A673 (cell line): ENCODE data around the gene GNG7. TPM values are rescaled to one million over a fixed set of nuclear protein-coding genes. Genes with fewer than 3 reads are reported as not detected.

ENCODE experiments used
- BruUV-seq: library from RNA; stranded (reverse); fragments of 400-500 nt; replicated peaks from 2 replicates; lab custom pipeline; 2021; lab: Mats Ljungman, UMichigan
- CTCF ChIA-PET: fragments of 300-600 bp; sonication (Branson Sonifier 250); formaldehyde crosslinking; loops from one replicate; lab custom pipeline; 2022; ENCODE audit warnings: antibody characterized with exemption; lab: Charles Lee
- POLR2A ChIA-PET: fragments of 300-600 bp; sonication (Branson Sonifier 250); formaldehyde crosslinking; loops from one replicate; lab custom pipeline; 2022; ENCODE audit warnings: antibody characterized with exemption; ENCODE audit not compliant: low non-redundant PET; lab: Charles Lee
- DNase-seq: peaks from one replicate; pipeline ENCODE4 v3.0.0-alpha.2; 2015; ENCODE audit warnings: low spot score
- H3K27ac ChIP-seq: fragments of 200-600 bp; sonication (generic); 2 replicates; pipeline ENCODE4 v1.5.1; 2016; ENCODE audit warnings: mixed run types, low read depth, mild to moderate bottlenecking, mixed read lengths, antibody characterized with exemption, low read length; ENCODE audit not compliant: poor library complexity, severe bottlenecking
- H3K27me3 ChIP-seq: fragments of 200-600 bp; sonication (generic); replicated peaks from 2 replicates; pipeline ENCODE4 v1.6.1; 2017; ENCODE audit warnings: mixed run types, low read depth, mild to moderate bottlenecking, mixed read lengths, antibody characterized with exemption, low read length; ENCODE audit not compliant: insufficient read depth, poor library complexity
- H3K36me3 ChIP-seq: fragments of 200-600 bp; sonication (generic); 2 replicates; pipeline ENCODE4 v1.6.1; 2016; ENCODE audit warnings: mixed run types, mild to moderate bottlenecking, mixed read lengths, antibody characterized with exemption, low read length; ENCODE audit not compliant: insufficient read depth, poor library complexity, severe bottlenecking
- H3K4me1 ChIP-seq: fragments of 200-600 bp; sonication (generic); 2 replicates; pipeline ENCODE4 v1.6.1; 2017; ENCODE audit warnings: mixed run types, mild to moderate bottlenecking, mixed read lengths, antibody characterized with exemption, low read length; ENCODE audit not compliant: insufficient read depth, poor library complexity, severe bottlenecking
- H3K4me3 ChIP-seq: fragments of 200-600 bp; sonication (generic); 2 replicates; pipeline ENCODE4 v1.5.1; 2016; ENCODE audit warnings: low read depth, mixed run types, mild to moderate bottlenecking, mixed read lengths, low read length; ENCODE audit not compliant: poor library complexity, severe bottlenecking
- H3K9me3 ChIP-seq: fragments of 200-600 bp; sonication (generic); 2 replicates; pipeline ENCODE4 v1.6.1; 2016; ENCODE audit warnings: mixed run types, low read depth, mild to moderate bottlenecking, mixed read lengths, antibody characterized with exemption, low read length; ENCODE audit not compliant: poor library complexity, severe bottlenecking
- EZH2 ChIP-seq: fragments of 200-600 bp; sonication (generic); IDR thresholded peaks from 2 replicates; pipeline ENCODE4 v1.6.1; 2017; ENCODE audit warnings: borderline replicate concordance, low read depth, mild to moderate bottlenecking, mixed read lengths, antibody characterized with exemption, low read length; ENCODE audit not compliant: poor library complexity, severe bottlenecking
- intact Hi-C: fragments of 100-400 bp; cut with micrococcal nuclease; formaldehyde crosslinking; loops from one replicate; pipeline ENCODE4 v1.10.0; 2022; ENCODE audit not compliant: unreplicated experiment
- total RNA-seq: library from RNA; stranded (reverse); gene quantifications from 2 replicates; pipeline ENCODE4 v1.2.3, GENCODE V29; 2021
- TF ChIP-seq, protein P1 (sequence below): fragments of 300-800, 200-600 bp; sonication (generic); conservative IDR thresholded peaks from 2 replicates; pipeline ENCODE4 v1.5.1; 2017; ENCODE audit warnings: low read depth, mild to moderate bottlenecking, antibody characterized with exemption, low read length, moderate library complexity, mixed read lengths

Gene GNG7
- total RNA-seq, 1 experiment from 2014 or later: 0.30 TPM

DNA sequence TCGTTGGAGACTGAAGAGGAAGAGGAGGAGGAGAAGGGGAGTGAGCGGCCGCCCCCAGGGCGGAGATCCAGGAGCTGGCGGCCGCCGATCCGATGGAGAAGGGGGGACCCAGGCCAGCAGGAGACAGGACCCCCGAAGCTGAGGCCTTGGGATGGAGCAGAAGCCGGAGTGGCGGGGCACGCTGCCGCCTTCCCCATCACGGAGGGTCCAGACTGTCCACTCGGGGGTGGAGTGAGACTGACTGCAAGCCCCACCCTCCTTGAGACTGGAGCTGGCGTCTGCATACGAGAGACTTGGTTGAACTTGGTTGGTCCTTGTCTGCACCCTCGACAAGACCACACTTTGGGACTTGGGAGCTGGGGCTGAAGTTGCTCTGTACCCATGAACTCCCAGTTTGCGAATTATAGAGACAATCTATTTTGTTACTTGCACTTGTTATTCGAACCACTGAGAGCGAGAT lies 224.7 kb downstream of the GNG7 start:
- Histone ChIP-seq H3K27ac (peak overlapping the region; percentile 40), H3K9me3 (no peaks in the 10 kb centered on the region), H3K36me3 (no peaks in the 10 kb centered on the region), H3K27me3 (no peaks in the 10 kb centered on the region), H3K4me3 (peak overlapping the region; percentile 81), H3K4me1 (peaks cover 33% of the 10 kb centered on the region)
- BruUV-seq: no TSS peak
- DNase-seq: peak; percentile 48
- intact Hi-C loops: loop anchor here (1.0 to 5.0 kb wide), 2 partner anchors 65 to 134 kb away; no protein-coding TSS in a partner anchor
- POLR2A ChIA-PET: interaction anchor here (0.5 to 0.6 kb wide), 2 partner anchors 61 to 1681 kb away, joined by 4 to 6 read pairs; no protein-coding TSS in a partner anchor
- CTCF ChIA-PET: interaction anchor here (0.6 to 3.6 kb wide), 5 partner anchors 123 to 159 kb away, joined by 3 to 23 read pairs (median 3); no protein-coding TSS in a partner anchor
- no peak for TF ChIP-seq EZH2
- TF ChIP-seq, protein P1, sequence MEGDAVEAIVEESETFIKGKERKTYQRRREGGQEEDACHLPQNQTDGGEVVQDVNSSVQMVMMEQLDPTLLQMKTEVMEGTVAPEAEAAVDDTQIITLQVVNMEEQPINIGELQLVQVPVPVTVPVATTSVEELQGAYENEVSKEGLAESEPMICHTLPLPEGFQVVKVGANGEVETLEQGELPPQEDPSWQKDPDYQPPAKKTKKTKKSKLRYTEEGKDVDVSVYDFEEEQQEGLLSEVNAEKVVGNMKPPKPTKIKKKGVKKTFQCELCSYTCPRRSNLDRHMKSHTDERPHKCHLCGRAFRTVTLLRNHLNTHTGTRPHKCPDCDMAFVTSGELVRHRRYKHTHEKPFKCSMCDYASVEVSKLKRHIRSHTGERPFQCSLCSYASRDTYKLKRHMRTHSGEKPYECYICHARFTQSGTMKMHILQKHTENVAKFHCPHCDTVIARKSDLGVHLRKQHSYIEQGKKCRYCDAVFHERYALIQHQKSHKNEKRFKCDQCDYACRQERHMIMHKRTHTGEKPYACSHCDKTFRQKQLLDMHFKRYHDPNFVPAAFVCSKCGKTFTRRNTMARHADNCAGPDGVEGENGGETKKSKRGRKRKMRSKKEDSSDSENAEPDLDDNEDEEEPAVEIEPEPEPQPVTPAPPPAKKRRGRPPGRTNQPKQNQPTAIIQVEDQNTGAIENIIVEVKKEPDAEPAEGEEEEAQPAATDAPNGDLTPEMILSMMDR: no peak

DNA sequence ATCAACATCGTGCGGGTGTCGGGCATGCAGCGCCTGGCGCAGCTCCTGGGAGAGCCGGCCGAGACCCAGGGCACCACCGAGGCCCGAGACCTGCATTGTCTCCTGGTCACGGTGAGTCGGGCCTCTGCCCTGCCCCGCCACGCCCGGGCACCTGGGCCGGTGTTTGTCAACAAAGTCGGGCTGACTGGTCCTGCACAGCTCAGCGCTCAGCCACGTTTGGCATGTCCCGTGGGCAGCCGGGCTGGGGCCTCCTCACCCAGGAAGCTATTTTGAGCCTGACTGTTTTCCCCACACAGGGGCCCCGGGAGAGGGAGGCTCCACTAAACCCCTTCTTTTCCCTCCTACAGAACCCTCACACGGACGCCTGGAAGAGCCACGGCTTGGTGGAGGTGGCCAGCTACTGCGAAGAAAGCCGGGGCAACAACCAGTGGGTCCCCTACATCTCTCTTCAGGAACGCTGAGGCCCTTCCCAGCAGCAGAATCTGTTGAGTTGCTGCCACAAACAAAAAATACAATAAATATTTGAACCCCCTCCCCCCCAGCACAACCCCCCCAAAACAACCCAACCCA lies 225.3 kb downstream of the GNG7 start:
- no TSS peak for BruUV-seq
- H3K4me1 ChIP-seq: peaks cover 33% of the 10 kb centered on the region
- POLR2A ChIA-PET: interaction anchor here (0.5 to 1.1 kb wide), 4 partner anchors 27 to 140 kb away, joined by 3 to 8 read pairs (median 4); no protein-coding TSS in a partner anchor
- peak overlapping the region; percentile 23 for H3K27ac ChIP-seq
- DNase-seq: no peak
- no peaks in the 10 kb centered on the region for H3K36me3 ChIP-seq
- no peak for TF ChIP-seq EZH2
- TF ChIP-seq, protein P1: no peak
- no peaks in the 10 kb centered on the region for H3K27me3 ChIP-seq
- peak overlapping the region; percentile 81 for H3K4me3 ChIP-seq
- intact Hi-C loops: loop anchor here (5.0 kb wide), 1 partner anchor 65 kb away; no protein-coding TSS in a partner anchor
- CTCF ChIA-PET: interaction anchor here (0.8 to 3.6 kb wide), 4 partner anchors 123 to 159 kb away, joined by 3 to 23 read pairs (median 8); no protein-coding TSS in a partner anchor
- no peaks in the 10 kb centered on the region for H3K9me3 ChIP-seq

DNA sequence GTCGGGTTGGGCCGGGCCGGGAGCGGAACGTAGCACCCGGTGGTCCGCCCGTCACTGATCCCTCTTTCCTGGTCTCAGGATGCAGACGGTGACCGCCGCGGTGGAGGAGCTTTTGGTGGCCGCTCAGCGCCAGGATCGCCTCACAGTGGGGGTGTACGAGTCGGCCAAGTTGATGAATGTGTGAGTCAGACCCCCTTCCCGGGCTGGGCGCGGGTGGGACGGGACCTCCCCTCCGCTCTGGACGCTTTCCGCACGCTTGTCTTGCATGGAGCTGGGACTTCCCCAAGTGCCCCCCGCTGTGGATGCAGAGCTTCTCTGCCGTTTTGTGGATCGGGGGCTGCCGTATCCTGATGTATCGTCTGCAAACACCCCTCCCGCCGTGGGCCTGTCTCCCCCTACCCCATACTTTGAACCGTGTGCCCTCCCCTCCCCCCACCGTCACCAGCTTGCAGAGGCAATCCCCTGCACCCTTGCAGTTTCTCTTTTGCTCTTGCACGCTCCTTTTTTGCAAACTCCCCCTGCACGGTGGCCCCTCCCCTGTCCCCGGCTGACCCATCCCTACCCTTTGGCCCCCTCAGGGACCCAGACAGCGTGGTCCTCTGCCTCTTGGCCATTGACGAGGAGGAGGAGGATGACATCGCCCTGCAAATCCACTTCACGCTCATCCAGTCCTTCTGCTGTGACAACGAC lies 225.9 kb downstream of the GNG7 start:
- Histone ChIP-seq H3K4me1 (peaks cover 33% of the 10 kb centered on the region), H3K27me3 (no peaks in the 10 kb centered on the region), H3K9me3 (no peaks in the 10 kb centered on the region), H3K4me3 (peak overlapping the region; percentile 81), H3K36me3 (no peaks in the 10 kb centered on the region), H3K27ac (peak overlapping the region; percentile 62)
- no peak for TF ChIP-seq EZH2
- TF ChIP-seq, protein P1: no peak
- DNase-seq: peak; percentile 85
- ChIA-PET POLR2A (interaction anchor here (0.5 to 1.5 kb wide), 14 partner anchors 8 to 582 kb away, joined by 3 to 16 read pairs (median 6); no protein-coding TSS in a partner anchor), CTCF (interaction anchor here (0.6 to 3.6 kb wide), 6 partner anchors 102 to 161 kb away, joined by 3 to 23 read pairs (median 5); no protein-coding TSS in a partner anchor)
- BruUV-seq: TSS peak; percentile 92
- intact Hi-C loops: loop anchor here (5.0 kb wide), 1 partner anchor 66 kb away; no protein-coding TSS in a partner anchor
